Measurements from ENCODE around the gene KCNIP4. TPM values are rescaled to one million over a fixed set of nuclear protein-coding genes. Genes with fewer than 3 reads are reported as not detected.

Gene KCNIP4
- total and polyA plus RNA-seq, 2 of the 8 experiments (the other 6 are each of a cell fraction or from before 2014, with no cell fraction given): 0.06 TPM; not detected in 1

DNA sequence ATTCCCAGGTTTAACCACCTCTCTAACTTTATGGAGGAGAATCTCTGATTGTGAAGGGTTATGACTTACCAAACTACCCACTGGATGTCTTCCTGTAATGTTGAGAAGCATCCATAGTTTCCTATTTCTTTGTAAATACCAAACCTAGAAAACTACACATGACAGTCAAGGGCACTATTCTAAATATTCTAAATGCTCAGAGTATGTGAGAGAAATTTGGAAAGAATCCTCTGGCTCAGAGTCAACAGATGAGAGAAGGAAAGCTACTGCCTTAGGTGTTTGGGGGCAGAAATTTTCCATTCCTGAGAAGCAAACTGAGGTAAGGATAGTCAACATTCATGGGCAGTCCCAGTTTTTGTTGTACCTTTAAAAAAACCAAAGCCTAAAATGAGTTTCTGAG, 155.8 kb downstream of the KCNIP4 start (continued):
- no peak for TF ChIP-seq HDAC2 (IDR thresholded peaks at IDR 0.05; ENCODE audit: borderline replicate concordance in 1 of 2, low read depth in 2 of 2, low read length in 2 of 2)
- TF ChIP-seq ZNF274 (IDR thresholded peaks at IDR 0.05; ENCODE audit: borderline replicate concordance, extremely low read depth, low read length): no peak
- TF ChIP-seq KDM1A (IDR thresholded peaks at IDR 0.05; ENCODE audit: borderline replicate concordance, low read length): no peak
- TF ChIP-seq FOSL1 (IDR thresholded peaks at IDR 0.05; ENCODE audit: insufficient read depth, low read depth, low read length): no peak
- no peak for TF ChIP-seq TAF7 (optimal IDR thresholded peaks at IDR 0.05; ENCODE audit: borderline replicate concordance, low read depth, low read length)

Data from H1 (cell line).